Thyroid gland (tissue), 4 donors: ENCODE results near the gene CLEC19A.

Source experiments
- POLR2A ChIP-seq, 2 donors: fragments of 450-650 bp; IDR thresholded peaks; one replicate each; pipeline ENCODE4 v1.6.1; 2017; ENCODE audit warnings: antibody characterized with exemption in 2 of 2, mild to moderate bottlenecking in 2 of 2, moderate library complexity in 1 of 2
- TF ChIP-seq, protein P1 (sequence below), 6 experiments: fragments of 200-600 bp in 3 of 6; fragments of 450-650 bp in 3 of 6; sonication (generic) in 3 of 6; IDR thresholded peaks; one replicate each; pipeline ENCODE4 v1.5.1; 2016 to 2019; ENCODE audit warnings: antibody characterized with exemption in 6 of 6, mild to moderate bottlenecking in 2 of 6, inconsistent platforms in 1 of 6, moderate library complexity in 1 of 6

DNA sequence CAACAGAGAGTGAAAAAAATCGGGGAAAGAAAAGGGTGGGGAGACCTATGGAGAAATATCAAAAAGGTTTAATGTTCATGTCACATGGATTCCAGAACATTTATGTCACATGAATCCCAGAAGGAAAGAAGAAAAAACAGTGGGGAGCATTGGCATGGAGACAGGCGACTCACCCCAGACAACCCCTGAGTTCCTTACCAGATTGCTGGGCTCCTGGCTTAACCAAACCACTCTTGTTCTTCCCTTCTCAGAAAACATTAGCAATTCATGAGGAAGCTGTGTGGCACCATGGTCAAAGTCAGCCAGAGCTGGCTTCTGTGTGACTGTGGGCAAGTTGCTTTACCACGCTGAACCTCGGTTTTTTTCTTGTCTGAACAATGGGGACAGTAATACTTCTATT is 49.6 kb upstream of the CLEC19A start:
- TF ChIP-seq, protein P1, sequence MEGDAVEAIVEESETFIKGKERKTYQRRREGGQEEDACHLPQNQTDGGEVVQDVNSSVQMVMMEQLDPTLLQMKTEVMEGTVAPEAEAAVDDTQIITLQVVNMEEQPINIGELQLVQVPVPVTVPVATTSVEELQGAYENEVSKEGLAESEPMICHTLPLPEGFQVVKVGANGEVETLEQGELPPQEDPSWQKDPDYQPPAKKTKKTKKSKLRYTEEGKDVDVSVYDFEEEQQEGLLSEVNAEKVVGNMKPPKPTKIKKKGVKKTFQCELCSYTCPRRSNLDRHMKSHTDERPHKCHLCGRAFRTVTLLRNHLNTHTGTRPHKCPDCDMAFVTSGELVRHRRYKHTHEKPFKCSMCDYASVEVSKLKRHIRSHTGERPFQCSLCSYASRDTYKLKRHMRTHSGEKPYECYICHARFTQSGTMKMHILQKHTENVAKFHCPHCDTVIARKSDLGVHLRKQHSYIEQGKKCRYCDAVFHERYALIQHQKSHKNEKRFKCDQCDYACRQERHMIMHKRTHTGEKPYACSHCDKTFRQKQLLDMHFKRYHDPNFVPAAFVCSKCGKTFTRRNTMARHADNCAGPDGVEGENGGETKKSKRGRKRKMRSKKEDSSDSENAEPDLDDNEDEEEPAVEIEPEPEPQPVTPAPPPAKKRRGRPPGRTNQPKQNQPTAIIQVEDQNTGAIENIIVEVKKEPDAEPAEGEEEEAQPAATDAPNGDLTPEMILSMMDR (IDR thresholded peaks at IDR 0.05) = no peak
- no peak for TF ChIP-seq POLR2A (IDR thresholded peaks at IDR 0.05)
